NCI-H2171 treated with DMSO at 0.1 percent for 48 hours (cell line): Measurements from ENCODE around the gene PYGM.
A peak's percentile ranks its signal among the peaks of the same experiment; 100 is the strongest.

ENCODE experiments used
- DNase-seq: peaks from one replicate; lab custom pipeline; 2025; lab: John Stamatoyannopoulos, UW

PYGM gene

GRCh38 chr11:64753380-64754123 is 6.2 kb downstream of the PYGM start:
- no peak for DNase-seq

DNA sequence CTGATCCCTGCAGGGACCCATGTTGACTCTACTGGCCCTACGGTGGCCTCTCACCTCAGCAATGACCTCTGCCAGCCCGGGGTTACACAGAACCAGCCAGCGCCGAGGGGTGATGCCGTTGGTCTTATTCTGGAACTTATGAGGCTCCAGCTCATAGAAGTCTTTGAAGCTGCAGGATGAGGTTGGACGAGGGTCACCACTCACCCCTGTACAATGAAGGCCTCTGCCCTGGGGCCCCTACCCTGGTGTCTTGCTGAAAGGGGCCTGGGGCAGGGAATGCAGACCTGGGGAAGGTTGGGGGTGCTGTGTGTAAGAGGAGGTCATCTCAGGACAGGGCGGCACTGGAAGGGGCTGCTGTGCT is 6.8 kb downstream of the PYGM start:
- DNase-seq, result no peak

GRCh38 chr11:64752175-64752970 is 7.4 kb downstream of the PYGM start:
- no peak for DNase-seq

GRCh38 chr11:64751580-64751979 is 8.2 kb downstream of the PYGM start:
- no peak for DNase-seq

DNA sequence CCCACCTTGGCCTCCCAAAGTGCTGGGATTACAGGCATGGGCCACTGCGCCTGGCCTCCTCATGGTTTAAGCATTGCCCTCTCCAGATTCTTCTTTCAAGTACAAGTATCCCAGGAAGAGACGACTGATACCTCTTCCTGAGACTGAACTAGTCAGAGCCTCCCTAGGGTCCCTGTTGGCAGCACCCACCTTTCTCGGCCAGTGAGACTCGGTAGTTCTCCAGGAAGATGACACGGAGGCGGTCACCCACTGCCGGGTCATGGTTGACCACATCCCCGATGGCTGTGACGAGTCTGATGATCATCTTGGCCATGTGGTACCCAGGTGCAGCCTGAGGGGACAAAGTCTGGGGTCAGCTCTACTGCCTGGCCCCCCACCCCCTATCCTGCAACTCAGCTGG is 8.6 kb downstream of the PYGM start:
- DNase-seq, result no peak

GRCh38 chr11:64750361-64751054 is 9.3 kb downstream of the PYGM start:
- DNase-seq, result no peak

GRCh38 chr11:64747961-64748665 is 11.7 kb downstream of the PYGM start:
- no peak for DNase-seq

DNA sequence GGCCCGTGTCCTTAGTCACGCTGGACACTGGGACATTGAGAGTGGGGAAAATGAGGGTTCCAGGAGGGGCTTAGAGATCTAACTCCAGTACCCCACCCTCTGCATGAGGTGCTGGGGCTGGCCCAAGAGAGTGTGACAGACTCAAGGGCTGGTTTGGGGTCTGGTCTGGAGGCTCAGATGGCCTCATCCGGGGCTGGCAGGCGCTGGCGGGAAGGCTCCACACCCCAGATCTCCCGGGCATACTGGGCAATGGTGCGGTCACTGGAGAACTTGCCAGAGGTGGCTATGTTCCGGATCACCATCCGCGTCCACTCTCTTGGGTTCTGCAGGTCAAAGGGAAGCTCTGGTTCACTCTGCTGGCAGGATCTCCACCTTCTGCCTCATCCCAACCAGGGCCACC is 13.3 kb downstream of the PYGM start:
- no peak for DNase-seq

GRCh38 chr11:64745521-64746328 is 14.0 kb downstream of the PYGM start:
- no peak for DNase-seq

DNA sequence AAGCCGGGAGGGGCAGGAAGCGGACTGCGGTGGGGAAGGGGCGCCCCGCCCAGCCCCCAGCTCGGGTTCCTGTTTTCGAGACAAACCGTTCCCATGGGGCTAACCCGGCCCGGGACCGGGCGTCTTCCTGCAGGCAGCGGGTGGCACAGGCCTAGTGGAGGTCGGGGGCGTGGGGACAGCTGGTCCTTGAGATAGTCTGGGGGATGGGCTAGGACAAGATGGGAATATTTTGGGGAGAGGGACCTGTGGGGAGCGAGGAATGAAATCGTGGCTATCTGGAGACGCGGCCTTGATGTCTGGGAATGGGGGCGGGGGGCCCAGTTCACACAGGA is 14.6 kb downstream of the PYGM start:
- peak; percentile 41 for DNase-seq

DNA sequence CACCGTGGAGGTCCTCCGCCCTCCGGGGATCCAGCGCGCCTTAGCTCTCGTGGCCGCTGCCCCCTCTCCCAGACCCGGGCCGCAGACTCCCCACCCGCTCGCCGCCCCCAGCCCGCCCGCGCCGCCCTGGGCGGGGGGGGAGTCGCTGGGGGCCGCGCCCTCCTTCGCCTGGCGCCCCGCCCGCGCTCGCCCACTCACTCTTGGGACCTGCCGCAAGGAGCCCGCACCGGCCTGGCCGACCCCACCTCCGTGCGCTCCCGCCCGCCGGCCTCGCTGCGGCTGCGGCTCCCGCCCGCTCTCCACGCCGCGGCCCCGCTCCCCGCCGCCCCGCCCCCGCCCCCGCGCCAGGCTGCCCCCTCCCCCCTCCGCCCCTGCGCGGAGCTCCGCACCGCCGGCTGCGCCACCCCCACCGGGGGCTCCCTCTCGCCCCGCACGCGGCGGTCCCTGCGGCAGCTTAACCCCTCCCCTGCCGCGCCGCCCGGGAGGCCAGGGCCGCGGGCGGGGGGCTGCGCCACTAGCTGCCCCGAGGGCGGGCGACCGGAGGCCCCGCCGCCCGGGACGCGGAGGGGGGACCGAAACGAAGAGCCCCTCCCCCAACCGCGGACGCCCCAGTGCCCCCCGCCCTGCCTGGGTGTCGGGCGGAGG is 15.1 kb downstream of the PYGM start:
- no peak for DNase-seq

GRCh38 chr11:64743591-64744543 is 15.9 kb downstream of the PYGM start, which contains the start of gene RASGRP2:
Gene RASGRP2, minus strand, starts transcription at chr11:64744142. Its CDS starts 1,276 bp downstream, at chr11:64742866.
- no peak for DNase-seq

- DNase-seq, result peak; percentile 26
Observed at GRCh38 chr11:64742889-64743590, 16.7 kb downstream of the PYGM start.

- DNase-seq, result no peak
Observed at GRCh38 chr11:64742087-64742888, 17.5 kb downstream of the PYGM start.

DNA sequence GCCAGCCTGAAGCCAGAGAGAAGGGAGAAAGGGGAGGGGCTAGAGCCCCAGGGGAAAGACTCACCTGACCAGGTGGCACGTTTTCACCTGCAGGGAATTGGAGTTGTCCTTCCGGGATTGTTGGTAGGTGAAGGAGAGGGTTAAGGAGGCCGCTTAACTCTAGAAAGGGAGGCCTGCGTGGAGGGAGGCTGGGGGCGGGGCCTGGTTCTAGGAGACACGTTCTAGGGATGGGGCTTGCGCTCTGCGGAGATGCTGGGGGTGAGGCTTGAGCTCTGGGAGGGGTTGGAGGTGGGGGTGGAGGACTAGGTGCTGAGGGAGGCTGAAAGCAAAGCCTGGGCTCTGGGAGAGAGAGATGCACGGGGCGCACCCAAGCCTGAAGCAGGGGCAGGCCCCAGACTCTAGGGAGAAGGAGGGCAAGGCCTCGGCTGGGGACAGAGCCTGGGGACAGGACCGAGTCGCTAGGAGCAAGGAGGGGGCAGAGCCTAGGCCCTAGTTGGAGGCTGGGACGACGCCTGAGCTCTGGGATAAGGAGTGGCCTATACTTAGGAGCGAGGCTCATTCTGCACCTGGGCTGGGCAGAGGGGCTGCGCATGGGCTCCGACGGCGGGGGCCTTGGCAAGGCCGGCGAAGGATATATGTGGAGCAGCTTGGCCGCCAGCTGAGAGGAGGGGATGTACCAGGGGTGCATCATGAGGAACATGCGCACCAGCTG is 18.2 kb downstream of the PYGM start:
- no peak for DNase-seq

DNA sequence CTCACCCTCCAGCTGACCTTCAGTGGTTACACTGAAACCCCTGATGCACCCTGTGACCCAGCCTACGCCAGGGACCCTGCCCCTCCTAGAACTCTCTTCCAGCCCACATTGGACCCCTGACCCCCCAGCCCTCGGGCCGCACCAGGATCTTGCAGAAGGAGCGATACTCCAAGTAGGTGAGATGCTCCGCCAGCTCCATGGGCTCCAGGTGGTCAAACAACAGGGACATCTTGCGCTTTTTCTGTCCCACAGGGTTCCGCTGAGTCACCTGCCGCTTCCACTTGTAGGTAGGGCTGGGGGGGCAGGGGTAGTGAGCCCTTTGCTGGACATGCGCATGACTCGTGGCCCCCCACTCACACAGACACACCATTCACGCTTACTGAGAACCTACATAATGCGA is 19.9 kb downstream of the PYGM start:
- DNase-seq, result no peak

GRCh38 chr11:64736654-64737053 is 23.1 kb downstream of the PYGM start:
- DNase-seq, result no peak
